Vagina (tissue), 2 donors: ENCODE data around the gene LBP. TPM values are rescaled to one million over a fixed set of nuclear protein-coding genes. Genes with fewer than 3 reads are reported as not detected.

Experiments used
- DNase-seq, 2 donors: peaks; one replicate each; pipeline ENCODE4 v3.0.0-alpha.2; 2017; ENCODE audit errors: extremely low spot score in 2 of 2
- H3K27ac ChIP-seq: fragments of 200-600 bp; sonication (generic); one replicate; pipeline ENCODE4 v1.5.1; 2019
- H3K27me3 ChIP-seq: fragments of 200-600 bp; sonication (generic); one replicate; pipeline ENCODE4 v1.5.1; 2019
- H3K36me3 ChIP-seq, 2 donors: fragments of 200-600 bp; sonication (generic); one replicate each; pipeline ENCODE4 v1.5.1; 2017 to 2019
- H3K4me1 ChIP-seq: fragments of 200-600 bp; sonication (generic); one replicate; pipeline ENCODE4 v1.5.1; 2019
- H3K4me3 ChIP-seq, 2 donors: fragments of 200-600 bp; sonication (generic); 1 replicate in 1 of 2; 2 replicates in 1 of 2; pipeline ENCODE4 v1.5.1; 2016 to 2019
- H3K9me3 ChIP-seq: fragments of 200-600 bp; sonication (generic); one replicate; pipeline ENCODE4 v1.5.1; 2019
- POLR2A ChIP-seq, 2 donors: fragments of 450-650 bp; IDR thresholded peaks; one replicate each; pipeline ENCODE4 v1.6.1; 2017; ENCODE audit warnings: antibody characterized with exemption in 2 of 2, mild to moderate bottlenecking in 2 of 2, moderate library complexity in 2 of 2
- POLR2AphosphoS5 ChIP-seq, 2 donors: sonication (generic); formaldehyde crosslinking; IDR thresholded peaks; one replicate each; pipeline ENCODE4 v1.9.0; 2017; ENCODE audit warnings: antibody characterized with exemption in 2 of 2, mild to moderate bottlenecking in 2 of 2, low read depth in 1 of 2; ENCODE audit not compliant: insufficient read depth in 1 of 2
- intact Hi-C: fragments of 100-400 bp; cut with DNase I; formaldehyde crosslinking; loops from one replicate; pipeline ENCODE4 v1.15.1; 2023
- total RNA-seq: library from RNA; depleted of rRNA; stranded (reverse); fragments of >200 nt; gene quantifications from one replicate; pipeline ENCODE4 v1.2.3, GENCODE V29; 2016
- TF ChIP-seq, protein P1 (sequence below), 3 experiments: fragments of 450-650 bp in 2 of 3; fragments of 200-600 bp in 1 of 3; sonication (generic) in 1 of 3; IDR thresholded peaks; one replicate each; pipeline ENCODE4 v1.5.1; 2017 to 2019; ENCODE audit warnings: antibody characterized with exemption in 3 of 3, mild to moderate bottlenecking in 2 of 3, moderate library complexity in 2 of 3

Gene LBP
- total RNA-seq, 1 donor from 2014 or later = 0.98 TPM

DNA sequence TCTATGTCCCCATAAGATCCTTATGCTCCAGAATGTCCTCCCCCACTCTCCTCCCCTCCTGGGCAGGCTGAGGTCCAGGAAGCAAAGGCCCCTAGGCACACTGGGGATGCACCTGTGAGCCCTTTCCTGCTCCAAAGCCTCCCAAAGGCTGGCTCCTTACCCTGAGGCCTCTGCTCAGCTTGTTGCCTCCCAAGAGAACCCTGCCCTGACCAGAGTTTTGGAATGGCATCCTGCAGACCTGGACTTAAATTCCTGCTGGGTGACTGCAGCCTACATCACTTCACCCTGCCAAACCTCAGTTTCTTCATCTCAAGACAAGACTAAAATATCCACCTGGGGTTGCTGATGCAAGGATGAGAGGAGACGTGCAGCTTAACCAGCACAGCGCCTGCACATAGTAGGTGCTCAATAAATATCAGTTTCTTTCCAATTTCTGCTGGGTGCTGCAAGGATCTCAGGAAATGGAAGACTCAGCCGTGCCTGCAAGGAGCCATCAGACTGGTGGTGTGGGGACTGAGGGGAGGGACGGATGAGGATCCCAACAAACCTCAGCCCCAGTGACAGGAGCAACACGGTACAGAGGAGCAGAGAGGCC lies 2.1 kb upstream of the LBP start:
- DNase-seq = no peak
- peak overlapping the region; percentile 41 for H3K27ac ChIP-seq
- peaks cover 15% of the 10 kb centered on the region for H3K4me1 ChIP-seq
- intact Hi-C loops = no loop called here
- no peak overlapping the region for H3K4me3 ChIP-seq
- no peaks in the 10 kb centered on the region for H3K27me3 ChIP-seq
- H3K36me3 ChIP-seq = no peaks in the 10 kb centered on the region
- TF ChIP-seq, protein P1, sequence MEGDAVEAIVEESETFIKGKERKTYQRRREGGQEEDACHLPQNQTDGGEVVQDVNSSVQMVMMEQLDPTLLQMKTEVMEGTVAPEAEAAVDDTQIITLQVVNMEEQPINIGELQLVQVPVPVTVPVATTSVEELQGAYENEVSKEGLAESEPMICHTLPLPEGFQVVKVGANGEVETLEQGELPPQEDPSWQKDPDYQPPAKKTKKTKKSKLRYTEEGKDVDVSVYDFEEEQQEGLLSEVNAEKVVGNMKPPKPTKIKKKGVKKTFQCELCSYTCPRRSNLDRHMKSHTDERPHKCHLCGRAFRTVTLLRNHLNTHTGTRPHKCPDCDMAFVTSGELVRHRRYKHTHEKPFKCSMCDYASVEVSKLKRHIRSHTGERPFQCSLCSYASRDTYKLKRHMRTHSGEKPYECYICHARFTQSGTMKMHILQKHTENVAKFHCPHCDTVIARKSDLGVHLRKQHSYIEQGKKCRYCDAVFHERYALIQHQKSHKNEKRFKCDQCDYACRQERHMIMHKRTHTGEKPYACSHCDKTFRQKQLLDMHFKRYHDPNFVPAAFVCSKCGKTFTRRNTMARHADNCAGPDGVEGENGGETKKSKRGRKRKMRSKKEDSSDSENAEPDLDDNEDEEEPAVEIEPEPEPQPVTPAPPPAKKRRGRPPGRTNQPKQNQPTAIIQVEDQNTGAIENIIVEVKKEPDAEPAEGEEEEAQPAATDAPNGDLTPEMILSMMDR (IDR thresholded peaks at IDR 0.05) = no peak
- no peak for TF ChIP-seq POLR2A (IDR thresholded peaks at IDR 0.05)
- no peak for TF ChIP-seq POLR2AphosphoS5 (IDR thresholded peaks at IDR 0.05; ENCODE audit: insufficient read depth in 1 of 2, low read depth in 1 of 2)
- no peaks in the 10 kb centered on the region for H3K9me3 ChIP-seq

DNA sequence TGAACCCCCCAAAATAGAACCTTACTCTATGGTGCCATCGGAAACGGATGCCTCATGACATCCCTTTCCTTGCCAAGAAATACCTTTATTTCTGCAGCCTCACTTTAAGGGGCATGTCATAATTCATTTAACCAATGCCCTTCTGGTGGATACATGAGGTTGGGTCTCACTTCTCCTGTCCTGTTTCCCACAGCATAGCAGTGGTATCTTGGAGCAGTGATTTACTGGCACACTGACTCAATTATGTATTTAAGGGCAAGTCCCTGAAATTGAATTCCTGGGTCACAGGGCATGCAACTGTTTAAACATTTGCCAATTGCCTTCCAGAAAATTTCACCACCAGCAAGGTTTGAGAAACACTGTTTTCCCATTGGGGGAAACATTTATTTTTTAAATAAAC lies 639 bp upstream of the LBP start:
- H3K4me3 ChIP-seq = no peak overlapping the region
- DNase-seq = no peak
- H3K27me3 ChIP-seq = no peaks in the 10 kb centered on the region
- H3K9me3 ChIP-seq = no peaks in the 10 kb centered on the region
- H3K36me3 ChIP-seq = no peaks in the 10 kb centered on the region
- peaks cover 15% of the 10 kb centered on the region for H3K4me1 ChIP-seq
- H3K27ac ChIP-seq = no peak overlapping the region
- intact Hi-C loops = no loop called here
- TF ChIP-seq, protein P1 (IDR thresholded peaks at IDR 0.05) = no peak
- no peak for TF ChIP-seq POLR2A (IDR thresholded peaks at IDR 0.05)
- no peak for TF ChIP-seq POLR2AphosphoS5 (IDR thresholded peaks at IDR 0.05; ENCODE audit: insufficient read depth in 1 of 2, low read depth in 1 of 2)

DNA sequence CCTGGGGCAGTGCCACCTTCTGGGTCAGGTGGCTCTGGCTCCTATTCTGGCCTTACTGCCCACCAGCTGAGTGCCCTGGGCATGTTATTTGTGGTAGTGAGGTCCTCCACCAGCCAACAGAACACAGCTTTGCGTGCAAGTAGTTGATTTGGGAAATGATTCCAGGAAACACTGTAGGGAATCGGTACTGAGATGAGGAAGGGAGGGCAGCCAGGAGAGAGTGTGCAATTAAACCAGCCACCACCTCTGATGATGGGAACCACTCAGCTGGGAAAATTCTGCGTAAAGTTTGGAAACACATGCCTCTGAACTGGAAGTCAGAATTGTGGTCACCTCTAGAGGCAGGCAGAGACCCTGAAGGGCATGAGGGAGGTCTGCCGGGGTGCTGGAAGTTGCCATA lies 459 bp downstream of the LBP start:
- DNase-seq = no peak
- Histone ChIP-seq H3K36me3 (no peaks in the 10 kb centered on the region), H3K27ac (no peak overlapping the region), H3K27me3 (no peaks in the 10 kb centered on the region), H3K4me3 (no peak overlapping the region), H3K4me1 (peaks cover 15% of the 10 kb centered on the region), H3K9me3 (no peaks in the 10 kb centered on the region)
- intact Hi-C loops = no loop called here
- TF ChIP-seq POLR2AphosphoS5 (IDR thresholded peaks at IDR 0.05; ENCODE audit: insufficient read depth in 1 of 2, low read depth in 1 of 2) (no peak), POLR2A (IDR thresholded peaks at IDR 0.05) (no peak)
- TF ChIP-seq, protein P1 (IDR thresholded peaks at IDR 0.05) = no peak

DNA sequence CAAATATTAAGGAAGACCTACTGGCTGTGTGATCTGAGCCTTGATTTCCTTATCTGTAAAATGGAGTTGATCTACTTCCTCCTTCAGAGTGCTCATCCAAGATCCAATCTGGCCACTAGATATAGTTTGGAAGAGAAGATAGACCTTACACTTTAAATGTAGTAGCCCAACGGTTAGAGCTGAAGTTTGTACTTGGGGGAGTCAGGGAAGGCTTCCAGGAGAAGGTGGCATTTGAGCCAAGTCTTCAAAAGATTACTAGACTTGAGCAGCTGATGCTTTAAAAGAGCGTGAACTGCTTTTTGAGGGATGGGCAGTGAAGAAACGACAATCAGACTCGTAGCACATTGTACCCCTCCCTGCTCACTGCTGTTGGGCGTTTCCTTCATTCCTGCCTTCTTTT lies 3.6 kb downstream of the LBP start:
- H3K4me3 ChIP-seq = no peak overlapping the region
- no peak overlapping the region for H3K27ac ChIP-seq
- H3K9me3 ChIP-seq = no peaks in the 10 kb centered on the region
- H3K4me1 ChIP-seq = no peaks in the 10 kb centered on the region
- no peak for TF ChIP-seq POLR2A (IDR thresholded peaks at IDR 0.05)
- TF ChIP-seq, protein P1 (IDR thresholded peaks at IDR 0.05) = no peak
- no peak for TF ChIP-seq POLR2AphosphoS5 (IDR thresholded peaks at IDR 0.05; ENCODE audit: insufficient read depth in 1 of 2, low read depth in 1 of 2)
- no peak for DNase-seq
- H3K27me3 ChIP-seq = no peaks in the 10 kb centered on the region
- intact Hi-C loops = loop anchor here (2.0 kb wide), 1 partner anchor 239 kb away; no protein-coding TSS in a partner anchor
- H3K36me3 ChIP-seq = no peaks in the 10 kb centered on the region

DNA sequence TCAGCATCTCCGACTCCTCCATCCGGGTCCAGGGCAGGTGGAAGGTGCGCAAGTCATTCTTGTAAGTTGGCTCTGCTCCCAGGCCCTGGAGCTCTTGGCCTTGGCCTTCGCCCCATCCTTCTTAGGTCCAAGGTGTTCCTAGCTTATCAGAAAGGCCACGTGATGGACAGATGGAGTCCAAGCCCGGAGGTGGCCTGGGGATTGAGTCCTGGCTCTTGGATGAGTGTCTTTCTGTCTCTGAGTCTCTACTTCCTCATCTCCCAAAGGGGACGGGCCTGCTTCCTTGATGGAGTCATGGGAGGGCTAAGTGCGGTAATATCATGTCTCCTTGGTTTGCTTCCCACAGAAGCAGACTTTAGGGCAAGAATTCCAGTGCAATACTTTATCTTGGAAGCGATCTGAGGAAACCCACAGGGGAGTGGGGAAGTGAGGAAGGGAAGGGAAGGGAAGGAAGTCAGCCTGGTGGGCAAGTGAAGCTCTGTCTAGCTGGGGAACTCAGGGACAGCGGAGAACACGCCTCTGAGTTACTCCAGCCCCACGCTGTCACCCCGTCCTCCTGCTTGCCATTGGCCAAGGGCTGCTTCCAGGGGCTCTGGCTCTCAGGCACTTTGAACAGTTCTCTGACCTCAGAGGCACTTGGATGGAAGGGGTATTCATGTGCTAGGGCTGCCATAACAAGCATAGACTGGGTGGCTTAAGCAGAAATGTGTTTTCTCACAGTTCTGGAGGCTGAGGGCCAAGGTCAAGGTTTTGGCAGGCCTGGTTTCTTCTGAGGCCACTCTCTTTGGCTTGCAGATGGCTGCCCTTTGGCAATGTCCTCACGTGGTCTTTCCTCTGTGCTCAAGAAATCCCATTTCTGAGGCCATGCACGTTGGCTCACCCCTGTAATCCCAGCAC lies 4.8 kb downstream of the LBP start:
- no peak for DNase-seq
- no peak overlapping the region for H3K27ac ChIP-seq
- intact Hi-C loops = no loop called here
- H3K4me3 ChIP-seq = no peak overlapping the region
- no peaks in the 10 kb centered on the region for H3K36me3 ChIP-seq
- no peaks in the 10 kb centered on the region for H3K4me1 ChIP-seq
- H3K27me3 ChIP-seq = no peaks in the 10 kb centered on the region
- TF ChIP-seq POLR2A (IDR thresholded peaks at IDR 0.05) (no peak), POLR2AphosphoS5 (IDR thresholded peaks at IDR 0.05; ENCODE audit: insufficient read depth in 1 of 2, low read depth in 1 of 2) (no peak)
- TF ChIP-seq, protein P1 (IDR thresholded peaks at IDR 0.05) = no peak
- H3K9me3 ChIP-seq = no peaks in the 10 kb centered on the region
